Head of caudate nucleus (tissue), 42 donors: ENCODE data around the gene GTF3C5.

Experiments
- DNase-seq, 42 donors: peaks; one replicate each; pipeline versions ENCODE4 v3.0.0 to v3.0.0-alpha.2; 2020 to 2021; ENCODE audit warnings: mixed read lengths in 7 of 42
- intact Hi-C: fragments of 100-400 bp; cut with DNase I; formaldehyde crosslinking; loops from one replicate; pipeline ENCODE4 v1.15.0; 2022

The GTF3C5 gene

DNA sequence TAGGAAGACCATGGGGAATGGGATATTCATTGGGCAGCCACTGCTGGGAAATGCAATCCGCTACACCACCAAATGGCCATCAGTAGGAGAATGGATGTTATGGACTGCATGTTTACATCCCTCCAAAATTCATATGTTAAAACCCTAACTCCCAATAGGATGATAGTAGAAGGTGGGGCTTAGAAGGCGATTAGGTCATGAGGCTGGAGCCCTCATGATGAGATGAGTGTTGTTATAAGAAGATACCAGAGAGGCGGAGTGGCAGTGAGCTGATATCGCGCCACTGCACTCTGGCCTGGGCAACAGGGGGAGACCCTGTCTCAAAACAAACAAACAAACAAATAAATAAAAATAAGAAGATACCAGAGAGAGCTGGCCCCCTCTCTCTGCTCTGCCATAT, 16.1 kb upstream of the GTF3C5 start:
- DNase-seq, result no peak
- intact Hi-C loops, result no loop called here

DNA sequence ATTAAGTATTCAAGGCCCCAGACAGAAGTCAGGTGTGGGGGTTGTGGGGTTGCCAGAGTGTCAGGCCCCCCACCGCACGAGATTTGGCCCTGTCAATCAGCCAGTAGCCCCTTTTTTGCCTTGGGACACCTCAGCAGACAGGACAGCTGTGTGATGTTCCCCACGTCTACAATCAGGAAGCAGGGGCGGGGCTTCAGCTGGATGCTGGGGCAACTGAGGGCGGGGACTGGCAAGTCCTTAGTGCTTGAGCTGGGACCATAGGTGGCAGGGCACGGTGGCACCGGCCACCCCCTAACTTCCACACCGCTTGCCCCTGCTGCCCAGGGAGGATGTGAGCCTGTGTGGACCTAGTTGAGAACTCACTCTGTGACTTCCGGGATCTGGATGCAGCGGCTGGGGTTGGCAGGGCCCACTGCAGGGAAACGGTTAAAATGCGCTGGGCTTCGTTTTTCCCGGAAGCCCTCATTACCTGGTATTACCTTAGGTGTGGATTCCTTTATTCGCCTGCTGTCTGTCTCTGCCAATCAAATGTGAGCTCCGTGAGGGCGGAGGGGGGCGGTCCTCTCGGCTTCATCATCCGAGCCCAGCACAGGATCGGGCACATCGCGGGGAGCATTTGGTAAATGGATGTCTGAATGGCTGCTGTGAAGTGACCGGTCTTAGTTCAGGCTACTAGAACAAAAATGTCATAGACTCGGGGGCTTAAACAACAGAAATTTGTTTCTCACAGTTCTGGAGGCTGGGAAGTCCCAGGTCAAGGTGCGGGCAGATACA, 7.5 kb upstream of the GTF3C5 start:
- no peak for DNase-seq
- intact Hi-C loops, result no loop called here

DNA sequence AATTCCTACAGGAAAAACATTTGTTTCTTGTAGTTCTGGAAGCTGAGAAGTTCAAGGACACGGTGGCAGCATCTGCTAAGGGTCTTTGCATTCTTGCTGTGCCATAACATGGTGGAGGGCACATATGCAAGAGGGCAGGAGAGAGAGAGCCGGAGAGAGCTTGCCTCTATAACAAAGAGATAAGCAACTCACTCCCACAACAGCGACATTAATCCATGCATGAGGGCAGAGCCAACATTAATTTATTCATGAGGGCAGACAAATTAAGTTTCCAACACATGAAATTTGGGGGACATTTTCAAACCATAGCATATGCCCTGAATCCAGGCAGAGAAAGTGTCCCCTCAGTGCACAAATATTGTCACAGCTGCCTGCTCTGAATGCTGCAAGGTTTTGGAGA, 4.4 kb upstream of the GTF3C5 start:
- intact Hi-C loops, result no loop called here
- DNase-seq, result no peak

DNA sequence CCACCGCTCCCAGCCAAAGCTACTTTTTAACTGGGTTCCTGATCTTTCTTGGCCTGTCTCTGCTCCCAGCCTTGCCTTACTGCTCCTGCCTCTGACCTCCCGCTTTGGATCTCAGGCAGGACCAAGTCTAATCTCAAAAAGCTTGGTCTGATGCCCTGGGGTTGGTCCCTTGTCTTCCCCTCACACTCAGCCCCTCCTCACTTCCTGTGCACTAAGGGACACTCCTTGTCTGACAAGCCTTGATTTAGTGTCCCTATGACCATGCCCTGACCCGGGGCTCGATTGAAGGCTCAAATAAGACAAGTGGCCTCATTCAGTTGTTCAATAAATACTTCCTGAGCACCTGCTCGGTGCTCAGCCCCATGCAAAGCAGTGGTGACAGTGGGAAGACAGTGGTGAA, 3.7 kb upstream of the GTF3C5 start:
- intact Hi-C loops, result no loop called here
- no peak for DNase-seq

DNA sequence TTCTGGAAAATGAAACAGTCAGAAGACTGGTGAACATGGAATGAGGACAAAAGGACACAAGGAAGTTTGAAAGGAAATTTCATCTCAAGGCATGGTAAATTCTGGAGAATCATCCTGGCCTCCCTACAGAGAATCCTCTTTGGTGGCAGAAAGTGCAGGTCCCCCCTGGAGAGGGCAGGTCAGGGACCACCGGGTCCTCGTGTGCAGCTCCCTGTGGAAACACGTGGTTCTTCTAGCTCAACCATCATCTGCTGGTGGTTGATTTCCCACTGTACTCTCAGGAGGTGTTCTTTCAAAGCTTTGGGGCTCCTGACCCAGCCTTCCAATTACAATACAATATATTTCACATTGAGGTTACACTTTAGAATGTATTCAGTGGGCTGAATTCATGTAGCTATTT, 2.6 kb upstream of the GTF3C5 start:
- DNase-seq, result no peak
- intact Hi-C loops, result no loop called here

DNA sequence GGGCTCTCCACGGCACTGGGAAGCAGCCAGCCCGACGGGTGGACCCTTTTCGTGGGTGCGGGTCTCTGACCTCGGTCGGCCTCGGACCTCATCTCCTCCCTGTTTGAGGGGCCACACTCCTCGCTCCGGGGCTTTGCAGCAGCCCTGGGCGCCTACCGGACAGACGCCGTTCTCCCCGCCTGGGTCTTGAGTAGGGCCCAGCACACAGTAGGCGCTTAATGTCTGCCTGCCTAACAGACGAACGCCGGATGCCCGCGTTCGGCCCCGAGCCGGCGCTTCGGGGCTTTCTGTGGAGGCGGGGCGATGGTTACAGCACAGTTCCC, 842 bp upstream of the GTF3C5 start:
- peak in 1 of 42 donors; percentile 13 for DNase-seq
- intact Hi-C loops, result no loop called here

DNA sequence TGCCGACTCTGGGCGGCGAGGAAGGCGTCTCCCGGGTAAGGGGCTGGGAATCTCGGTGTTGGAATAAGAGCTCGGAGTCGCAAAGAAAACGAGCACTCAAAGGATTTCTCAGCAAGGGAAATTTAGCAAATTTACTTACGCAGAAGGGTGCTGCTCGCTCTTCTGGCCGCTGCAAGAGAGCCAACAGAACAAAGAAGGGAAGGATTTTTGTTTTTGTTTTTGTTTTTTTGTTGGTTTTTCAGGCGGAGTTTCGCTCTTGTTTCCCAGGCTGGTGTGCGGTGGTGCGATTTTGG, 279 bp downstream of the GTF3C5 start:
- intact Hi-C loops, result no loop called here
- DNase-seq, result no peak

DNA sequence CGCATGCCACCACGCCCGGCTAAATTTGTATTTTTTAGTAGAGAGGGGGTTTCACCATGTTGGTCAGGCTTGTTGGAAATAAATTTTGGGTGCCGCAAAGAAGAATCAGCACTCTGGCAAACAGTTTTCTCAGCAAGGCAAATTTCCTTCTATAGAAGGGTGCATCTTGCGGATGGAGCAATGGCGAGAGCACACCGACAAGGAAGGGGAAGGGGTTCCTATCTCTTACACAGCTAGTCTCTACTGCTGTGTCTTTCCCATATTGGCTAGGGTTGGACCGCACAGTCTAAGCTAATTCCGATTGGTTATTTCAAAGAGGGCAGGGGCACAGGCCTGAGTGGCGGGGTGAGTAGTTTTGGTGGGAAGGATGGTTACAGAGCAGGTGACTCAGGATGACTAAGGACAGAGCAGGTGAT, 707 bp downstream of the GTF3C5 start:
- DNase-seq, result no peak
- intact Hi-C loops, result no loop called here

DNA sequence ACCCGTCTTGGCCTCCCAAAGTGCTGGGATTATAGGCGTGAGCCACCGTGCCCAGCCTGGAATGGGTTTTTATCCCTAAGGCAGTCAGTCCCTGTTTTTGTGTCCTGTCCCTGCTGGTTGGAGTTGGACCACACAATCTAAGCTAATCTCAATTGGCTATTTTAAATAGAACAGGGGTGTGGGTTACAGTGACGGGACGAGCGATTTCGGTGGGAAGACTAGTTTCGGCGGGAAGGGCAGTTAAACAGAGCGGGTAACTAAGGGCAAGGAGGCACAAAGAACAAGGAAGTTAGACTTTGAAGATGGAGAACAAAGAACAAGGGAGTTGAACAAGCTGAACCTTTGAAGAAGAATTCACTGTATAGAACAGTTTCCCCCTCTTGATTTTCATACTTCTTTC, 1.4 kb downstream of the GTF3C5 start:
- DNase-seq, result no peak
- intact Hi-C loops, result no loop called here

DNA sequence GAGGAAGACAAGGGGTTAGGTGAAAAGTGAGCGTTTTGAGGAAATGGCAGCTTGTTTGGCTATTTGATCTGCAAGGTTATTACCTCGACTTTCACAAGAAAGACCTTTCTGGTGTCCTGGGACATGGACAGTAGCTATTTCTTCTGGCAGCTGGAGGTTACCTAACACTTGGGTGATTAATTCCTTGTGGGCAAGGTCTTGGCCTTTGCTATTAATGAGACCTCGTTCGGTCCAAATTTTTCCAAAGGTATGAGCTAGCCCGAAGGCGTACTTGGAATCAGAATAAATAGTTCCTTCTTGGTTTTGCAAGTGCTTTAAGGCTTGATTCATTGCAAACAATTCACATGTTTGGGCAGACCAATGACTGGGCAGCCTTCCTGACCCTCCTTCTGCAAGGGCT, 4.9 kb downstream of the GTF3C5 start:
- intact Hi-C loops, result no loop called here

DNA sequence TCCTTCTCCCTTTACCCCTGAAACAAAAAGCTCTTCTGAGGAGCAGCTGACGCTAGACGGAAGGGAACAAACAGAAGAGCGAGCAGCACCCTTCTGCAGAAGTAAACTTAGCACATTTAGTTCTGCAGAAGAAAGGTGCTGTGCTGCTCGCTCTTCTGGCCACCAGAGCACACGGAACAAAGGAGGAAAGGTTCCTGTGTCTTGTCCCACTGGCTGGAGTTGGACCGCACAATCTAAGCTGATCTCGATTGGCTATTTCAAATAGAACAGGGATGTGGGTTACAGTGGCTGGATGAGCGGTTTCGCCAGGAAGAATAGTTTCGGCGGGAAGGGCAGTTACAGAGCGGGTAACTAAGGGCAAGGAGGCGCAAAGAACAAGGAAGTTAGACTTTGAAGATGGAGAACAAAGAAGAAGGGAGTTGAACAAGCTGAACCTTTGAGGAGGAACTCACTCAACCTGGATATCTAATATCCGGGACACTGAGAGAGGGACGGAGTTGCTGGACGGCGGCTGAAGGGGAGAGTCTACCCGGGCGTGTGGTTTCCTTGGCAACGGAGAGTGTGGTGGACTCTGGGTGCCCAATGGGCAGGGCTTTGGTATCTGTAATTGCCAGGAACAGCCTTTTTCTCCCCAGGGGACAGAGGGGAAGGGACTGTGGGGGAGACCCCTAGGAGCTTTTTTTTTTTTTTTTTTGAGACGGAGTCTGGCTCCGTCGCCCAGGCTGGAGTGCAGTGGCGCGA, 7.1 kb downstream of the GTF3C5 start:
- intact Hi-C loops, result no loop called here
- DNase-seq, result no peak

More for the DNA sequence above, 4.9 kb downstream of the GTF3C5 start:
- no peak for DNase-seq

DNA sequence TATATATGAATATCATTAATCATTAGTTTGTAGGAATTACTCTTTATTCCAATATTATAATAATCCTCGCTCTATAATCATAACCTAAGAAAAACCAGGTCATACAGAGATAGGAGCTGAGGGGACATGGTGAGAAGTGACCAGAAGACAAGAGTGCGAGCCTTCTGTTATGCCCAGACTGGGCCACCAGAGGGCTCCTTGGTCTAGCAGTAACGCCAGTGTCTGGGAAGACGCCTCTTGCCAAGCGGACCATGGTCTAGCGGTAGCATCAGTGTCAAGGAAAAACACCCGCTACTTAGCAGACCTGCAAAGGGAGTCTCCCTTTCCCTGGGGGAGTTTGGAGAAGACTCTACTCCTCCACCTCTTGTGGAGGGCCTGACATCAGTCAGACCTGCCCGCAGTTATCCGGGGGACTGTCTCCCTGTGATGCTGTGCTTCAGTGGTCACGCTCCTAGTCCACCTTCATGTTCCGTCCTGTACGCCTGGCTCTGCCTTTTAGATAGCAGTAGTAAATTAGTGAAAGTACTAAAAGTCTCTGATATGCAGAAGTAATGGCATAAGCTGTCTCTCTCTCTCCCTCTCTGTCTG, 10.2 kb downstream of the GTF3C5 start:
- peak; percentile 32 to 88 (median 74) for DNase-seq
- intact Hi-C loops, result loop anchor here (5.0 kb wide), 1 partner anchor 56 kb away; no protein-coding TSS in a partner anchor

DNA sequence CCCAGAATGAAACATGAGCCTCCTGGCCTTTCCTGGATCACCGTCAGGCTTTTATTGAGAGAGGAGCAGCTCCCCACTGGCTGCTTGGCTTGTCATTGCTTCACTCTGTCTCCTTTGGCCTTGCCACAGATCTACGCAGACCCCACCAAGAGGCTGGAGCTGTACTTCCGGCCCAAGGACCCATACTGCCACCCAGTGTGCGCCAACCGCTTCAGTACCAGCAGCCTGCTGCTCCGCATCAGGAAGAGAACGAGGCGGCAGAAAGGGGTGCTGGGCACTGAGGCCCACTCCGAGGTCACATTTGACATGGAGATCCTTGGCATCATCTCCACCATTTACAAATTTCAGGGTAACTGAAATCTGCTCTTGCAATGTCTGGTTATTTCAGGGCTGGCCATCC, 11.2 kb downstream of the GTF3C5 start:
- intact Hi-C loops, result loop anchor here (5.0 kb wide), 1 partner anchor 55 kb away; no protein-coding TSS in a partner anchor
- no peak for DNase-seq

DNA sequence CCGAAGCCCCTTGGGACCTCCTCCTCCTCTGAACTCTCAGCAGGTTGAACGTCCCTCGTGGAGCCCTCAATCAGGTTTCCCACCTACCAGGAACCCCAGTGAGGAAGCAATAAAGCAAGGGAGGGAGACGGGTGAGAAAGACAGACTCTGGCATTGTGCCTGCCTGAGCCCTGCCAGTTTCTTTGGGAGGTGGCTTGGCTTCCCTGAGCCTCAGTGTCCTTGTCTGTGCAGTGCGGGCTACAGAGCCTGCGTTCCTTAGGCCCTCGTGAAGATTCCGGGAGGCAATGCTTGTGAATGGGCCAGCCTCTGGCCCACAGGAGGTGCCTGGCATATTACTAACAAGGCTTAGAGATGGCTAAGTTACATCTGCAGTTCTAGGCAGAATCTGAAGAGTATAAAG, 11.9 kb downstream of the GTF3C5 start:
- DNase-seq, result peak in 1 of 42 donors; percentile 20
- intact Hi-C loops, result loop anchor here (5.0 kb wide), 1 partner anchor 55 kb away; no protein-coding TSS in a partner anchor

DNA sequence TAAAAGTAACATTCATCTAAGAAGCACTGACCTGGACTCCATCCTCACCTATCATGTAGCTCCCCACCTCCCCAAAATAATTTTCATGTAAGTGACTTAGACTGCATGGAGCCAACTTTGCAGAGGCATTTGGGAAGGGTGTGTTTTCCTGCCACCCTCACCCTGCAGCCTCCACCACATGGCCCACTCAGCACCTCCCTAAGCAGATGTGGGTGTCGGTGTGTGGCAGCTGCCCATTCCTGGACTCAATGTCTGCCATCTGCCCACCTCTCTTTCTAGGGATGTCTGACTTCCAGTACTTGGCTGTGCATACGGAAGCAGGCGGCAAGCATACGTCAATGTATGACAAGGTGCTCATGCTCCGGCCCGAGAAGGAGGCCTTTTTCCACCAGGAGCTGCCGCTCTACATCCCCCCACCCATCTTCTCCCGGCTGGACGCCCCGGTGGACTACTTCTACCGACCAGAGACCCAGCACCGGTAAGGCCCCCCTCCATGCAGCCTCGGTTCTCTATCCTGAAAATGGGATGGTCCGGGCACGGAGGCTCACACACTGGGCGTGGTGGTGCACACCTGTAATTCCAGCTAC, 12.7 kb downstream of the GTF3C5 start:
- intact Hi-C loops, result loop anchor here (5.0 kb wide), 1 partner anchor 54 kb away; no protein-coding TSS in a partner anchor
- no peak for DNase-seq

DNA sequence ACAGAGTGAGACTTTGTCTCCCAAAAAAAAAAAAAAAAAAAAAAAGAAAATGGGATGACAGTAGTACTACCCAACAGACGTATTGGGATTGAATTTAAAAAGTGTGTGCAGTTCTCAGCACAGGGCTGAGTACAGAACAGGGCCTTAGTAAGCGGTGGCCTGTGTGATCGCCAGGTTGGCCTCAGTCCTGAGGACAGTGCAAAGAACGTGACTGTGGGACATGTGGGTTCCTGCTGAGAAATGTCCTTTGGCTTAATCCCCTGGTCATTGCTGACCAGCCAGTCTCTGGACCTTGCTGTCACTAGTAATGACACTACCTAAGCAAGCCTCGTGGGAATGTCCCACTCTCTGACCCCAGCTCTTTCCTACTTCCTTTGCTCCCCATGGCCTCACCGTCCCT, 13.3 kb downstream of the GTF3C5 start:
- intact Hi-C loops, result loop anchor here (5.0 kb wide), 1 partner anchor 53 kb away; no protein-coding TSS in a partner anchor
- DNase-seq, result no peak

DNA sequence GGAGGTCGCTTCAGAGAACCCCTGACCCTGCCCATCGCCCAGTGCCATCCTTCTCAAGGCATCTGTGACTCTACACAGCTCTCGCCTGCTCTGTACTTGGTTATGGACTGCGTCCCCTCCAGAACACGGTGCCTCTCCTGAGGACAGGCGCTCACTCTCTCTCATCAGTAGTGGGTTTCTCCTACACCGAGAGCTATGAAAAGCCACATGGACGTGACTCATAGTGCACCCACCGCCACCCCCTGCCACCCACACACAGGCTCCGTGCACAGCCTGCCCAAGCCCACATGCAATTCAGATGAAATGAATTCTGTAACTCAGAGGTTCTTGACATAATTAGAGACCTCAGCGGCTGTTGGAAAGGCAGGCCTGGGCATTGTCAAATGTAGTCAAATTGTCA, 13.9 kb downstream of the GTF3C5 start:
- intact Hi-C loops, result loop anchor here (5.0 kb wide), 2 partner anchors 53 to 103 kb away; no protein-coding TSS in a partner anchor

DNA sequence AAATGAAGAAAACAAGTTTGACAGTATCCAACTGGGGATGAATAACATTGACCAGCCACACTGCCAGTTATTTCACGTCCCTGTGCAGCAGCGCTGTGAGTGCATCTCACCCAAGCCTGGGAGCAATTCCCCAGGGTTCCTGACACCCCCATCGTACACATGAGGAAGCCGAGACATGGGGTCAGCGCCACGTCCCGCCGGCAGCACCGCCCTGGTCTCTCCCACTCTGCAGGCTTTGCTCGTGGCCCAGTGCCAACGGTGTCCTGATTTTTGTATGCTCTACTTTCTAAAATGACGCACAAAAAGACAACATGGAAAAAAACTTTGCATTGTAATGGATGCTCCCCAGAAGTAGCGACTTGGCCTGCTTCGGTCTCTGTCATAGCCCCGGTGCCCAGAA, 14.3 kb downstream of the GTF3C5 start:
- intact Hi-C loops, result loop anchor here (5.0 kb wide), 1 partner anchor 102 kb away; no protein-coding TSS in a partner anchor

More for the DNA sequence above, 13.9 kb downstream of the GTF3C5 start:
- peak in 30 of 42 donors; percentile 15 to 79 (median 48) for DNase-seq

DNA sequence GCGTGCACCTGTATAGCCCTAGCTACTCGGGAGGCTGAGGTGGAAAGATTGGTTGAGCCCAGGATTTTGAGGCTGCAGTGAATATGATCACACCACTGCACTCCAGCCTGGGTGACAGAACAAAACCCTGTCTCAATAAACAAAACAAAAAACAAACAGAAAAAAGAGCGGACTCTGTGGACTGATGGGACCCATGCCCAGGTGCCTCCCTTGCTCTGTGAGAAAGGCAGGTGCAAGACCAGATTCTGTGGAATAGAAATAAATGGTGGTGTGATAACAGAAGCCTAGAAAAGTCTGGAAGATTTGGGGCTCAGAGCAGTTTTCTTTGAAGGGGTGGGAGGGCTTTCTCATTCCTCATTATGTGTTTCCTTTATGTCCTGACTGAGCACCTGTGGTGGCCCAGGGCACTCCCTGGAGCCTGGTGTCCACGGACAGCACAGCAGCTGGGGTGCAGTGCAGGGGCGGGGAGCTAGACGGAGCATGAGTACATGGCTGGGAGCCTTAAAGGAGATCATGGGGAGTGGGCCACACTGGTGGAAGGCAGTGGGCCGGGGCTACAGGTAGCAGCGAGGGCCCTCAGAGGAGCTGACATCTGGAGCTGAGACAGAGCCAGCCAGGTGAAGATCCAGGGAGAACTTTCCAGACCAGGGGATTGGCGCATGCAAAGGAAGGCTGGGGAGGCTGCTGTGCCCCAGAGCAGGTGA, 15.6 kb downstream of the GTF3C5 start:
- peak in 3 of 42 donors; percentile 19 to 45 (median 22) for DNase-seq
- intact Hi-C loops, result loop anchor here (5.0 kb wide), 1 partner anchor 101 kb away; no protein-coding TSS in a partner anchor

More for the DNA sequence above, 14.3 kb downstream of the GTF3C5 start:
- no peak for DNase-seq
